Measurements from ENCODE around the gene ZNF219.

The ZNF219 gene

DNA sequence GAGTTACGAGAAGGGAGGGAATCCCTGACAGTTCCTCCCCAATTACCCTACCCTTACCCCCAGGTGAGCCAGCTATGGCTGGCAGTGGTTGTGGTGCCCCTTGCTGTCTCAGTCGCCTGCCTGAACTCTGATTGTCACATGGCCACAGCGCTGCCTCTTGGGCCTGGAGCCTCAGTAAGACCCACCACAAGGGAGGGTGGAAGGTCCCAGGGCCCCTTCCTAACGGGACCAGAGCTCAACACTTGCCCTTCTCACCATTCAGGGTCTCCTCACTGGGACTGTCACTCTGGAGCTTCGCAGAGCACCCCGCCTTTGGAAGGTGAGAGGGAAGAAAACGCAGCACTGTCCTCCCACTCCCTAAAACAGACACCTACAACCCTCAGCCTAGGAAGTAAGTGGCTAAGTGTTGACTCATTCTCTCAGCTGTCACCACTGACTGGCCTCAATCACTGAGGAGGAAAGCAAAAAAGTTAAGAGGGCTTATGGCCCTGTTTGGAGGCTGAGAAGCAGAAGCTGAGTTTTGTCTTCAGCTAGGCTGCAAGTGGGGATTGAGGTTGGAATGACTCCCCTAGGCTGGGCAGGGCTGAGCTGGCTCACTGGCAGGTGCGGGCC lies 3.5 kb upstream of the ZNF219 start:
- DNase-seq: no peak

DNA sequence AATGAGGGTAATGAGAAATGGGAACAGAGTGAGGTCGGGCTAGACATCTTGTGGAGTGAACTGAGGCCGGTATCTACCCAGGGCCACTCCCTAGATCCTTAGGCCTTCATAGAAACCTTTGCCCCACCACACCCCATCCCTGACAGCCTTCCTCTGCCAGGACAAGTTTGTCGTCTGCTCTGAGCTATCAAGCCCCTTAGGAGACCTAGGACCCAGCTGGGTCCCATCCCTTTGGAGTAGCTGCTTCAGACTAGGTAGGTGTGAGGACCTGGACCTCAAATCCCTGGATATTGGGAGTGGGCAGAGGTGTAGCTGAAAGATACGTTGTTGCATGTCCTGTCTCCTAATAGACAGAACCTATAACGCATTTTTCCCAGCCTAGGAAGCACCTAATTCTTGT lies 2.5 kb upstream of the ZNF219 start, which contains the start of gene TMEM253:
TMEM253 (plus strand) TSS at position 136 of the 400 bp plus-strand sequence. CDS start 278 bp downstream, outside the sequence.
- no peak for DNase-seq

DNA sequence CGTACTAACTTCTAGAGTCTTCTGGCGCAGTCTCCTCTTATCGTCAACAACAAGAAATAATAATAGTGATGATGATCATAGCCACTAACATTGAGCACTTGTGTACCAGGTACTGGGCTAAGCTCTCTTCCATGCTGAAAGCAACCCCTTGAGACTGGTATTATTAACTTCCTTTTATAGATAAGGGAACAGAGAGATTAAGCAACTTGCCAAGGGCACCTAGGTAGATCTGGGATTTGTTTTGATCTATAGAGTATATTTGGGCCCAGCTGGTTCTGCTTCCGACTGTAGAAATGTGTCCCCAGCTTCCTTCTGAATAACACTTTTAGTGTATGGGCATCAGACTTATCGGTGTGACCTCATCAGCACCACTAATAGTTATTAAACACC lies 1.1 kb upstream of the ZNF219 start:
- DNase-seq: no peak

DNA sequence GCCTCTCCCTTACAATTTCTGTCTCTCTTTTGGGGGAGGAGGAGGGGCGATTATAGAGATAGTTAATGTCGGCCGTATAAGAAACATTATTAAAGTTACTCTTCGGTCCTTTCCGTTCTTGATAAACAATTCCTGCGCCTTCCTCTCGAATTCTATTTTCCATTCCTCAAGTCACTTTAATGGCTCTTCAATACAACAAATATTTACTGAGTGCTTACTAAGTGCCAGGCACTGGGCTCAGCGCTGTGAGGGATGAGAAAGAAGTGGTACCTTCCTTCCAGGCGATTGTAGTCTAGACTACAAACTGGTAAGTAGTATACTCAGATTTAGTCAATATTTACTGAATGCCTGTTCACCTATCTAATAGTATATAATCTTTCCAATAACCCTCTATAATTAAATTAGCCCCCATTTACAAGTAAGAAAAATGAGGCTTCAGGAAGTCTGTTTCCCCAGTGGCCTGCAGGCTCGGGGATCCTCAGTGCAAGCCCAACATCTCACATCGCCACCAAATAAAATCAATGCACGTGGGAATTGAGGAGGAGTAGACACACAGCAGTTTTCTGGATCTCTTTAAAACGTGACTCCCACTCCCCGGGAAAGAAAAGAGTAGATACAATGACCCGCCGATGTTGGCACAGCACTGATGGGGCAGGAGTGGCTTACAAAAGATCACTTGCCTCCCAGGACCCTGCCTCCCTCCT lies 589 bp upstream of the ZNF219 start:
- DNase-seq: no peak

DNA sequence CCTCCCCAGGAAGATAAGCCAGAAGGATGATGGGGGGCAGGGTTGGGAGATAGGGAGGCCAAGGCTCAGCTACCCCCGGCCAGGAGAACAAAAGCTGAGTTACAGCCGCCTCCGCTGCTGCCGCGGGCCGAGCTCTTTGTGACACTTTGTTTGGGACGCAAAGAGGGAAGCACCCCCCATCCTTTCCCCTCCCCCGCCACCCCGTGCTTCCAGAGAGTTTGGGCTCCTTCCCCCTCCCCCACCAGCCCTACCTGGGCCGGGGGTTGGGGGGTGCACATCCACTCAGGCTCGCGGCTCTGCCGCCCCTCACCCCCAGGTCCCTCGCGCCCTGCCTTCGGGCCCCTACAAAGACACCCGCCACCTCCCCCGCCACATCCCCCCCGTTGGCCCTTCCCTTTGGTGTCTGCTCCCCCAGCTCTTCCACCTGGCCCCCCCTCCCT lies 799 bp downstream of the ZNF219 start:
- DNase-seq: no peak

DNA sequence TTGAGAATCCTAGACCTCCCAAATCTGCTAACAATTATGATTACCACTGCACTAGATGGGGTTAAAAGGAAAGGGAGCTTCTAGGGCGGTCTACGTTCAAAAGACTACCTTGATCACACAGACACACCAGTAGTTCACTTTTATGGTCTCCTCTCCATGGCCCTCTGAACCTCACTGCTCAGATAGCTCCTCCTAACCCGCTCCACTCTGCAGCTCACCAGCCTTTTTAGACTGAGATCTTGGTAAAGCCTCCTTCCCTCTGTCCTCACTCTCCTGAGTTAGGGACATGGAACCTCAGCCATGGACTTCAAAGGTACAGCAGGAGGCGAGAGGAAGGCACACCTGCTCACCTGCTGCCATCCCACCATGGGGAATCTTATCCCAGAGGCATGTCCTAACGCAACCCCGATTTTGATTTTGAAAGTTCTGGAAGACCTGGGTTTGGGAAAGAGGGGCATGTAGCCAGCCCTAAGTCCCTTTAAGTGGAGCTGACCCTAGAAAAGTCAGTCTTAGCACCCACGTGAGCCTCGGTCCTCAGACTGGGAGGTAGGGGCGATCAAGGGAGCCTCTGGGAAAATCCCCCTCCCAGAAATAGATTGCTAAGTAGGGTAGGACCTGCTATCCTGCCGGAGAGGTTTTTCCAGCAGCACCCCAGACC lies 1.3 kb downstream of the ZNF219 start:
- no peak for DNase-seq

DNA sequence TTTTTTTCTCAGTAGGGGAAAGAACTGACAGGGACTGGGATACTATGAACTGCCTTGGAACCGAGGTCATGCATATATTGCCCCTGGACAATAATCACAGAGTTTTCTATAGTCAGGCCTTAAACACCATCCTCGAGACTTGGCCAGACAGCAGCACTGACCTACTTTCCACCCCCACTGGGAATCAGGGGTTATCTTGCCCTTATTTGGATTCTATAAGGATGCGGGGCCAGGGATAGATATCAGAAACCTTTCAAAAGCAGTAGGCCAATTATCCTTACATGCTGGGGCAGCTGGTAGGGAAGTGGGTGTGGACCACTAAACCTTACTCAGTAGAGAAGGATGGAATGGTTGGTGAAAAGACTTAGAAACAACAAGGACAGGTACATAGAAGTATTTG lies 2.0 kb downstream of the ZNF219 start:
- no peak for DNase-seq

DNA sequence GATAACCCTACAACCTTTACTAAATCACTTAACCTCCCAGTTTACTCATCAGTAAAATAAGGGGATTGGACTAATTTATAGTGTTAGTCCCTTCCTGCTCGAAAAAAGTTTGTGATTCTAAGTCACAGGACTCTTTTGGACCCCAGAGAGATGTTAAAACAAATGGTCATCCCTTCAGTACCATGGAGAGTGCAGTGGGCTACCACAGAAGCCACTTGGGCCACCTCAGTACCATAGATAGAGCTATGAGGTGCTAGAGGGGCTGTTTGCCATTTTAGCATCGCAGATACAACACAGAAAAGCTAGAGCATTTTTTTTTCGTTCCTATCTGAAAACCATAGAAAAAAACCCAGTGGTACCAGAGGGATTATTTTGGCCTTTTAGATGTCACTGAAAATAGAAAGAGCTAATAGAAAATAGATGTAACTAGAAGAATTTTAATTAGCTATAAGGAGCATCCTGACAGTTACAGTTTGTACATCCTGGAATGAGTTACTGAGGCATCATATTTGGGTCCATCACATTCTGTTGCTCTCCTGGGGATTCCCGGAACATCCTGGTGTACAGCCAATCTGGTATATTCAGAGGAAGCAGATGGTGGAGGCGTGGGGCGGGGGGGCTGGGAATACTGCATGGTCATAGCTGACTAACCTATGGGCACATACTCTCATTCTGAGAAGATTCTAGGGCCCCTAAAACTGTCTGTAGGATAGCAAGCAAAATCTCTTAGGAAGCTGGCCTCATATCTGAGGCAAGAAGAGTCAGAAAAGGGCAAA lies 2.8 kb downstream of the ZNF219 start:
- no peak for DNase-seq

DNA sequence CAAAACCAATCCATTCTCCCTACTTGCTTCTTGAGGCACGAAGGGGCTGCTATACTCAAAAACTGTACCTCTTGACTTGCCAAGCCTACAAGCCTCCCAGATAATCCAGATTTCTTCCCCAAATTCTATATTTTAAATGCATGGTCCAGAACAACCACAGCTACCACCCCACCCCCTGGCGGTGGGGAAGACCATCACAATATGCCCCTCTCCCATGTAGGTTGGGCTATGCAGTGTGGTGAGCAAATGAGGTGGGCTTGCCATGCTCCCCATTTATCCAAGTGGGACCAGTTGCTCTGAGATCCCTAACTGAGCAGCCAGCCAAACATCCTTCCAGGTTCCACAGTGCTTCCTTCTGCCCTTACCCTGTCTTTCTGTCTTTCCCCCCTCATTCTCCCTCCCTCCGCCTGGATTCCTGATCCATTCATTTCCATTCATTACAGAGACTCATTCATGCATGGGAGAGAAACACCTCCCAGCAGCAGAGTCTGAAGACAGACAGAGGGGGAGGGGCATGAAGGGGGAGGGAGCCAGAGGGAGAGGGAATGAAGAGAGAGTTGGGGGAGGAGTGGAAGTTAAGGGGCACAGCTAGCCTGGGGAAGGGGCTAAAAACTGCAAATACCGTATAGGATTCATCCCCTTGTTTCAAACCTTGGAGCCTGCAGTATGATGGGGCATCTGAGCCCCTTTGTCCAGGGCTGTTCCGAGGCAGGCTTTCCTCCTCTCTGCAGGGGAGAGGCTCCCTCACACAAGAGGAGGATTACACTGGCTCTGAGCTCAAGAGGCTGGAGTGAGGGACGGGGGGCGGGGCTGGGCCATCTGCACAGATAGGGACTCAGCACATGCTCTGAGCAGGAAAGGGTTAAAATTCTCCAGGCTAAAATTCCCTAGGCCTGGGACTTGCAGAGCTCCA lies 4.4 kb downstream of the ZNF219 start:
- no peak for DNase-seq

DNA sequence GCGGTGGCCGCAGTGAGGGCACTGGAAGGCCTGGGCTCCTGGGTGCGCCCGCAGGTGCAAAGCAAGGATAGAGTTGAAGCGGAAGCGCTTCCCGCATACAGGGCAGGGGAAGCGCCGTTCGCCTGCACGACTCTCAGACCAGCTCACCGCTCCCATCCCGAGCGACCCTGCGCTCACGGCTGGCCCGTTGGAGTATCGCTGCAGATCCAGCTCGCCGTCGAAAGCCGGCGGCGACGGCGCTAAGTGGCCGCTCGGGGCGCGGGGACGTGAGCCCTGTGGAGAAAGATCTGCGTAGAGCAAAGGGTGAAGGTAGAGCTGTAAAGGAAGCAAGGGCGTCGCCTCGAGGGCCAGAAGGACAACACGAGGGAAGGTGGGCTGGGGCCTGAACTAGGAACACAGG lies 5.4 kb downstream of the ZNF219 start:
- no peak for DNase-seq

DNA sequence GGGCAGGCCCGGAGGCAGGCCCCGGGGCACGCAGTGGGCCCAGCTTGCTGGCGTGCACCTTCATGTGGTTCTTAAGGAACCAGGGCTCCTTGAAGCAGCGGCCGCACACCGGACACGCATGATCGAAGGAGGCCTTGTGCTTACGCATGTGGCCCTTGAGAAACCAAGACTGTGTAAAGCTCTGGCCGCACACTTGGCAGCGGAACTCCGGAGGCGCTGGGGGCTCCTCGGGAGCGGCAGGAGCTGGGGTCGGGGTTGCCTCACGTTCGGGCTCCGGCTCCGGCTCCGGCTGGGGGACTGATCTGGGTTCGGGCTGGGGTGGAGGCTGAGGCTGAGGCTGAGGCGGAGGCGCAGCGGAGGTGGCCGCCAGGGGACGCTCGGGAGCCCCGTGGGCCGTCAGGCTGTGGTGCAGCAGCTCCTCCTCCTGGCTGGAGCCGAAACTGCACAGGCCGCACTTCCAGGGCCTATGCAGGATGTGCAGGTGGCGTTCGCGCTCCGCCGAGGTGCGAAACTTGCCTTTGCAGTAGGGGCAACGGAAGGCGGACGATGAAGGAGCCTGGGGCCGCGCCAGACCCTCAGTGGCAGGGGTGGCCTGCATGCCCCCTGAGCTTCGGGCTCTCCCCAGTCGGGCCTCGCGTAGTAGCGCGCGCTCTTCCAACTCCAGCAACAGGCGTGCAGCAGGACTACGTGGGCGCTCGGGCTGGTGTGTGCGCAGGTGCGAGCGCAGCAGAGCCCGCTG lies 6.0 kb downstream of the ZNF219 start:
- DNase-seq: peak; percentile 76

DNA sequence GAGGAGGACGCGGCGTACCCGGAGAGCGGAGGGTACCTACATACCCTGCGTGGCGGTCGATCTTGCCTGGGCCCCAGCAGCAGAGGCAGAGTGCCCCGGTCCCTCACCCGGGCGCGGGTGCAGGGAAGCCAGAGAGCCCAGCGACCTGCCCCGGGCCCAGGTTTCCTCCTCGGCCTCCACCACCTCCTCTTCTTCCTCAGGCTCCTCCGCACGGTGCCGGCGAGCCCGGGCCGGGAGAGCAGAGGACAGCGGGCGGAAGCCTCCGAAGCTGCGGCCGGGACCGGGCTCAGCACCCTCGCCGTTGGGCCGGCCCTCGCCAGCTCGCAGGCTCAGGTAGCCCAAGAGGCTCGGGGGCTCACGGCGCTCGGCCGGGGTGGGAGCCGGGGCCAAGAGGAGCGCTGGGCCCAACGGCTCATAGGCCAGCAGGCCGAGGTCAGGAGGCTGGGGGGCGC lies 6.6 kb downstream of the ZNF219 start:
- no peak for DNase-seq

DNA sequence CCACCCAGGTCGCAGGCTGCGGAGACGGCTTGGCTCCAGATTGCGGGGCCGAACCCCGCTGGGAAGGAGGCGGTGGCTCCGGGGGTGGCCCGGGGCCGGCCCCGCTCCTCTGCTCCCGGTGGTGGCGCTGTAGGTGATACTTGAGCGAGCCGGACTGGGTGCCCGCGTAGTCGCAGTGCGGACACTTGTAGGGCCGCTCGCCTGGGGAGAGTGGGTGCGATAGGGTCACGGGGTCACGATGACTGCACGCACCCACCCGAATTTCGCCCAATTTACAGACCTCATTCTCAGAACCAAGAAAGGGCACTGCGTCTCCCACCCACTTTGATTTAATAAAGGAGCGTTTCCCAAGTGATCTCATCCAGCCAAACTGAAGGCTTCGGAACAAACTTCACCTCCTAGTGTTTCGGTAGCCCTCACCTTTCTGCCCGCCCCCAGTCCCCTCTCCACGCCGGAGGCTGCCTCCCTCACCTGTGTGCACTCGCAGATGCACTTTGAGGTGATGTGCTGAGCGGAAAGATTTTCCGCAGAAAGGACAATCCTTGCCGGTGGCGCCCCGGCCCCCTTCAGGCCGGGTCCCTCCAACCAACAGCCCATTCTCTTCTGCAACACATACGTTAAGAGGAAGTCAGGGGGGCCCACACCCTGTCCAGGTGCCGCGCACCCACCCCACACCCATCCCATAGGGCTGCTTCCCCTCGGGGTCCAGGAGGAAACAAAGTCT lies 7.4 kb downstream of the ZNF219 start:
- no peak for DNase-seq

DNA sequence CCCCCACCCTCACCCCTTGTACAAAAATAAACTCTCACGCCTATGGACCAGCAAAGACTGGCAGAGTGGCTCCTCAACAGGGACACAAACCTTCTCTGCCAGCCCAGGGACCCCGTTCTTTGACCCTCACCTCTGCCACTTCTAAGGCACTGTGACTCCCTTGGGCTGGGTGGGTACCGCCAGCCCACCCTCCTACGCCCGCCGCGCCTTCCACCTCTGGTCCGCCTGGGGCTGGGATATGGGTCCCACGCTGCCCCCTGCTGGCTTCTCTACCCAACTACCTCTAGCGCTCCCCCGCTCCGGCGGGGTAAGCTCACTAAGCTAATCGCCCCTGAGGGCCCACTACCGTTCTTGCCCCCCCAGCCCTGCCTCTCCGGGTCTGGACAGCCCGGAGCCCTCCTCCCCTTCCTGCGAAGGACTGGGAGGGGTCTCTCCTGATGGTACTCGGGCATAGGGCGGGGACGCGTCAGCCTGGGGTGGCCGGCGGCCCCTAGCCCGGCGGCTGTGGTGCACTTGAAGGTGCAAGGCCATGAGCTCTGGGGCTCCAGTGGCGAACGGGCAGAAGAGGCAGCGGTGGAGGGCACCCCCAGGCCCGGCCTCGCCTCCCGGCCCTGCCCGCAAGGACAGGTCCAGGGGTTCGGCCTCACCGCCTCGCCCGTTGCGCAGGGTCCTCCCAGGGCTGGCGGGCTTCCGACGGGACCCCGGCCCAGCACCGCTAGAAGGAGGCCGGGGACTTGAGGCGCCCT lies 8.1 kb downstream of the ZNF219 start:
- DNase-seq: no peak

DNA sequence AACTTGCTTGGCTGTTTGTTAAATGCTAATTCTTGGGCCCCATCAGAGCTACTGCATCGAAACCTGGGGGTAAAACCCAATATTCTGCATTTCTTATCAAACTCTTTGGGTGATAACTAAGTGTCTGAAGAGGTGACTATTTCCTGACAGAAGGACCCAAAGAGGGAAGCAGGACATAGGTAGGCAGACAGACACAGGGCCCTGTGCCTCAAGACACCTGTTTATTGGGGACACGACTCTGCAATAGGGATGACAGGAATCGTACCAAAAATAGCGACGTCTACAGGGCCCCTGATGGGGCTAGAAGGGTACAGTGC lies 8.6 kb downstream of the ZNF219 start:
- no peak for DNase-seq

DNA sequence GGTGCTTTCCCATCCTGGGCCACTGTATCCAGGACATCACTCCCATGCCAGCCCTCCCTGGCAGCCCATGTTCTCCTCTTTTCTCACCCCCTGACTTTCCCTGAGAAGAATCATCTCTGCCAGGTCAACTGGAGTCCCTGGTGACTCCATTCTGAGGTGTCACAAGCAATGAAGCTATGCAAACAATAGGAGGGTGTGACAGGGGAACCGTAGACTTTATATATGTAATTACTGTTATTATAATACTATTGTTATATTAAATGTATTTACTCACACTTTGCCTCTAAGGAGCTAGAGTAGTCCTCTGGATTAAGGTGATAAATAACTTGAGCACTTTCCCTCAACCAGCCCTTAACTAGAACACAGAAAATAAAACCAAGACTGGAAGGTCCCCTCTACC lies 9.2 kb downstream of the ZNF219 start:
- no peak for DNase-seq

DNA sequence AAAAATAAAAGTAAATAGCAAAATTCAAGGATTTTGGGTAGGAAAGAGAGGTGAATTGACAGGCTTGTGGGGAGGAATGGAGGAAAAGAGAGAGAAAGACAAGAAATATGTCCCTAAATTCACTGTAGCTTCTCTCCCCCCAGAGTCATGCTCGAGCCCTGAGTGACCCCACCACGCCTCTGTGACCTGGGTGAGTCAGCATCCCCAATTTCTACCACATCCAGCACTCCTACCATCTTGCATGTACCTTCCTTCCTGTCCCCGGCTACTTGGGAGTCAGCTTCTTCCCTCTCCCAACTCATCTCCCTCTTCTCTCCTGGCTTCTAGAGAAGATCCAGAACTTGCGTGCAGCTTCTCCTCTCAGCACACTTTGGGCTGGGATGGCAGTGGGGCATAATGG lies 9.8 kb downstream of the ZNF219 start:
- DNase-seq: no peak

DNA sequence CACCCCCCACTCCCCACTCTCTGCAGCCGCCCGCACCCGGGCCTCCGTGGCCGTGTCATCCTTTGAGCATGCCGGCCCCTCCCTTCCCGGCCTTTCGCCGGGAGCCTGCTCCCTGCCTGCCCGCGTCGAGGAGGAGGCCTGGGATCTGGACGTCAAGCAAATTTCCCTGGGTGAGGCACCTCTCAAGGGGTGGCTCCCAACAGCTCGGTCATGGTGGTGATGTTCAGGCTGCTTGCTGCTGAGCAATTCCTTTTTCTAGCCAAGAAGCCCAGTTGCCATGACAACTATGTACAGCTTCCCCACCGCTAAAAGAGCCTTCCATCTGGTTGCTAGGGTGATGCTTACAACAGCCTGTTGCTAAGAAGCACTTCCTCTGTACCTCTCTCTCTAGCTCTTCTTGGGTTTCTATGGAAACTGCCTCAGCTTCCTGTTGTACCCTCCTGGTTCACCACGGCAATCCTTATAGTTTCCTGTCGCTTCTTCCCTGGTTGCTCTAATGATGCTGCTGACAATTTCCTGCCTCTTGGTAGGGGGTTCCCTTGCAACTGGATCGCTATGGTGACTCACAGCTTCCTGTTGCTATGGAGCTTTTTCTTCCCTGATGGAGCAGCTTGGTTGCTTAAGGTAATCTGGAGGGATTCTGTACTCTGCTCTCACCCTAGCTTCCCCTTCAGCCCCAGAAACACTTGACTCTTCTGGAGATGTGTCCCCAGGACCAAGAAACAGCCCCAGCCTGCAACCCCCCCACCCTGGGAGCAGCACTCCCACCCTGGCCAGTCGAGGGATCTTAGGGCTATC lies 11.0 kb downstream of the ZNF219 start:
- DNase-seq: no peak

DNA sequence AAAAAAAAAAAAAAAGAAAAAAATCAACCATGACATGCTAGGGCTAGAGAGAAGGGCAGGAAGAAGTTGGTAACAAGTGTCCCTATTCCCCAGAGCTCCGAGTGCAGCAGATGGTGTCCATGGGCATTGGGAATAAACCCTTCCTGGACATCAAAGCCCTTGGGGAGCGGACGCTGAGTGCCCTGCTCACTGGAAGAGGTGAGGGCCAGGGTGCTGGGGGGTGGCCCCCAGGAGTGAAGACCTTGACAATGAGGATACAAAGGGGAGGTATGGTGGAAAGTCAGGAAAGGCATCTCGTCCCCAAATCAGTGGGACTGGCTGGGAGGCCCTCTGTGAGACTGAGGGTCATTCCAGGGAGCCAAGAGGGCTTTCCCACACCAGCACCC lies 11.6 kb downstream of the ZNF219 start:
- DNase-seq: no peak
